HG02981 (cell line): ENCODE results near the gene TMEM91.

ENCODE experiments used
- ATAC-seq: cut with Tn5 transposase; IDR thresholded peaks from one replicate; pipeline ENCODE4 v1.9.1; 2021; ENCODE audit warnings: mild to moderate bottlenecking, moderate library complexity; ENCODE audit not compliant: unreplicated experiment

TMEM91 gene

DNA sequence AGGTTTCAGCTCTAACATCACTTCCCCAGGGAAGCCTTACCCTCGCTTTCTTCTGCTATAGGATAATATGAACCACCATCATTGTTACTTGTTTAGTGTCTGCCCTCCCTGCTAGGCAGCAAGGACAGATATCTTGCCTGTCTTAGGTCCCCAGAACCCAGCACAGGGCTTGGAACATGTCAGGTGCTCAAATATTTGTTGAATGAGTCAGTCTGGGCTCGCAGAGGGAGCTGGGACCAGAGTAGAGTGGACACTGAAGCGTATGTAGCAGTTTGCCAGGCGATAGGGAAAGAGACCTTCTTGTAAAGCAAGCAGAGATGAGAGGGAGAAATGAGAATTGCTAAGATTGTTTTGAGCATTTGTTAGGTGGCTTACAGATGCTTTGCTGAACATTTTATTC, 33.0 kb downstream of the TMEM91 start:
- ATAC-seq = no peak

- ATAC-seq = no peak
Measured at GRCh38 chr19:41410336-41411054, 34.2 kb downstream of the TMEM91 start.

- ATAC-seq = no peak
Measured at GRCh38 chr19:41411100-41411967, 35.0 kb downstream of the TMEM91 start.

- ATAC-seq = no peak
Measured at GRCh38 chr19:41411968-41412265, 35.6 kb downstream of the TMEM91 start.

- no peak for ATAC-seq
Measured at GRCh38 chr19:41412953-41413352, 36.6 kb downstream of the TMEM91 start.

DNA sequence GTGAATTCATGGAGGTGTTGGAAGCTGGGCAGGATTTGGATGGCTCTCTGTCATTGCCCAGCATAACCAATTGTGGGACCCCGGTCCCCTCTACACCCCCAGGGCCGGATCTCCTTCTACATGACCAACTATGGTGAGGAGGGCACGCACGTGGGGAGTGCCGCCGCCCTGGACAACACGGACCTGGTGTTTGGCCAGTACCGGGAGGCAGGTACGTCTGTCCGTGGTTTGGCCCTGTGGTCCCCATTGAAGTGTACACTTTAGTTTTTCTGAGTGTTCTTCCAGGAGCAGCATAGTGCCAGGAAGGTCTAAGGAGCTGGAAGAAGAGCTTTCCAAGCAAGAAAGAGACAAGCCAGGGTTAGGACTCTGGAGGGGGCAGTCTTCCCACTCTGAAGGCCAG, 37.6 kb downstream of the TMEM91 start:
- no peak for ATAC-seq

- no peak for ATAC-seq
Measured at GRCh38 chr19:41414461-41414860, 38.1 kb downstream of the TMEM91 start.

GRCh38 chr19:41415154-41415571, 38.8 kb downstream of the TMEM91 start:
- no peak for ATAC-seq

DNA sequence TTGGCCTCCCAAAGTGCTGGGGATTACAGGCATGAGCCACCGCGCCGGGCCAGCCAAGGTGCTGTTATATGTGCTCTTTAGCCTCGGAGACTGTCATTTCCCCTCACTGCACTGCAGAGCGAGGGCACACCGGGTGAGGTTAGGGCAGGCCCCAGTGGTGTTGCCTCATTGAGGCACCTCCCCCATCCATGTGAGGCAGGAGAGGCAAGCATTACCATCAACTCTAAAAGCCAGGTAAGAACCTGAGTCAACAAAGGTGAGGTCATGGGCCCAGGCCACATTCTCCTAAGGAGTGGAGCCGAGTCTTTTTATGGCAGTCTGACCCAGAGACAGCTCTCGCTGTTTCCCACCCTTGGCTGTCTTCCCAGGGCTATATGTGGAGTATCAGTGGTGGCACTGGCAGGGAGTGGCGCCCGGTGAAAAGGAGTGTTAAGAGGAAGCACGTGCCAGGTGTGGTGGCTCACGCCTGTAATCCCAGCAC, 39.9 kb downstream of the TMEM91 start:
- no peak for ATAC-seq

- no peak for ATAC-seq
Measured at GRCh38 chr19:41420101-41420880, 44.0 kb downstream of the TMEM91 start.

GRCh38 chr19:41421314-41421713, 45.0 kb downstream of the TMEM91 start:
- no peak for ATAC-seq

DNA sequence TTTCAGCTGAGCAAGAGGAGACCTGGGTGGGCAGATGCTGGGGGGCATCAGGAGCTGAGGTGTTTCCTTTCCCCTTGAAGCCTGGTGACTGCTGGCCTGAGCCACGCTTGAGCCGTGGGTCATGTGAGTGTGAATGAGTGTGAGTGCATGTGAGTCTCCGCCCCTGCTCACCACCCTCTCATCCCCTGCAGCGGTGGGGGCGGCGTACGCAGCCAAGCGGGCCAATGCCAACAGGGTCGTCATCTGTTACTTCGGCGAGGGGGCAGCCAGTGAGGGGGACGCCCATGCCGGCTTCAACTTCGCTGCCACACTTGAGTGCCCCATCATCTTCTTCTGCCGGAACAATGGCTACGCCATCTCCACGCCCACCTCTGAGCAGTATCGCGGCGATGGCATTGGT, 45.6 kb downstream of the TMEM91 start:
- ATAC-seq = no peak

DNA sequence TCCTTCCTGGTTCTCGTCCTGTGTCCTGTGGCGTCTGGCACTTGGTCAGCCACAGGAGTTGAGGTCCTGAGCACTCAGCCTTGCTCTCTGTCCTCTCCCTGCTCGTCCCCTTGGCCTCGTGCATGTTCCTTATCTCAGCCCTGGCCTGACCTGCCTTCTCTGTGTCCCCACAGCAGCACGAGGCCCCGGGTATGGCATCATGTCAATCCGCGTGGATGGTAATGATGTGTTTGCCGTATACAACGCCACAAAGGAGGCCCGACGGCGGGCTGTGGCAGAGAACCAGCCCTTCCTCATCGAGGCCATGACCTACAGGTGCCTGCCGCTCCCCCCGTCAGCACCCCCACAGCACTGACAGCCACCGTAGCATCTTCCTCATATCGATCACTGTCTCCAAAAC, 46.1 kb downstream of the TMEM91 start:
- no peak for ATAC-seq

GRCh38 chr19:41422955-41423354, 46.6 kb downstream of the TMEM91 start:
- no peak for ATAC-seq

DNA sequence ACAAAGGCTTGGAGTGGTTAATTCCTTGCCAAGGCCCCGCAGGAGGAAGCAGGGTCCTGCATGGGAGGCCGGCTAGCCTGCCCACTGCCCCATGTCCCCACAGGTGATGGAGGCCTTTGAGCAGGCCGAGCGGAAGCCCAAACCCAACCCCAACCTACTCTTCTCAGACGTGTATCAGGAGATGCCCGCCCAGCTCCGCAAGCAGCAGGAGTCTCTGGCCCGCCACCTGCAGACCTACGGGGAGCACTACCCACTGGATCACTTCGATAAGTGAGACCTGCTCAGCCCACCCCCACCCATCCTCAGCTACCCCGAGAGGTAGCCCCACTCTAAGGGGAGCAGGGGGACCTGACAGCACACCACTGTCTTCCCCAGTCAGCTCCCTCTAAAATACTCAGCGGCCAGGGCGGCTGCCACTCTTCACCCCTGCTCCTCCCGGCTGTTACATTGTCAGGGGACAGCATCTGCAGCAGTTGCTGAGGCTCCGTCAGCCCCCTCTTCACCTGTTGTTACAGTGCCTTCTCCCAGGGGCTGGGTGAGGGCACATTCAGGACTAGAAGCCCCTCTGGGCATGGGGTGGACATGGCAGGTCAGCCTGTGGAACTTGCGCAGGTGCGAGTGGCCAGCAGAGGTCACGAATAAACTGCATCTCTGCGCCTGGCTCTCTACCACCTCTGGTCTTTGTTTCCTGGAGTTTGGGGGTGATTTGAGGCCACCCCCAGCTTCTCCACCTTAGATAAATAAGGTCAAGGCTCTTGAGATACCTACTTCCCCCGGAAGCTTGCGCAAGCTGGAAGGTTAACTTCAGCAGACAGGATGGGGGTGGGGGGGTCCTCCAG, 48.2 kb downstream of the TMEM91 start:
- ATAC-seq = no peak

DNA sequence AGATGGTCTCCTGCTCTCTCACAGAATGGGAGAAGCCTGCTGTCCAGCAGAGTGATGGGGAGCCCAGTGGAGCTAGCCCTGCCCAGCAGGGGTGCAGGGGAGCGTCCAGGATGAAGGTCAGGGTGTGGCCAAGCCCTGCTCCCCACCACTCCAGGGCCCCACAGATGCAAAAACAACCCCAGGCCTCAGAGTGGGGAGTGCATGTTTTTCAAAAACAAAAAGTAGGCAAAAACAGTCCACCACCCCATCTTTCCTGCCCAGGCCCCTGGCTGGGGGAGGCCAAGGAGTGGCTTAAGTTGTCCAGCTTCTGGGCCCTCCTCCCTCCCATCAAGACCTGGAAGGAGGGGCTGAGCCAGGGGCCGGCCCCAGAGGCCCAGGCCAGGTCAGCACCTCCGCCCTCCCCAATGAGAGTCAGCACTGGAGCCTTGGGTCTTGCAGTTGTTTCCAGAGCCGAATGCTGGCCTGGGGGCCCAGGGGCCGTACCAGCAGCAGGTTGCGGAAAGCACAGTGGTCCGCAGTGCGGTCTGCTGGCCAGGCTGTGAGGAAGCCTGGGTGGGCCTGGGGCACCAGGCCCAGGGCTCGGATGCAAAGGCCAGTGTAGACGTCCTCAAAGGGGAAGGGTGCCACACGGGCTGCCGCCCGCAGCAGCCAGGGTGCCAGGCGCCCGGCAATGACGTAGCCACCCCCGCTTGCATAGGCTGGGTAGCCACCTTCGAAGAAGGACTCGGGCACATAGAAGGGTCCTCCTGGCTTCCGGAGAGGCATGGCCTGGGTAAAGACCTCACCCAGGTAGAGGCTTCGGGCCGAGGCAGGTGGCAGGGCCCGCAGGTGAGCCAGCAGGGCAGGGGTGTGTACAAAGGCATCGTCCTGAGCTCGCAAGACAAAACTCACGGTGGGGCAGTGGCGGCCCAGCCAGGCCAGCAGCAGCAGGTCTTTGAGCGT, 49.1 kb downstream of the TMEM91 start:
- no peak for ATAC-seq

DNA sequence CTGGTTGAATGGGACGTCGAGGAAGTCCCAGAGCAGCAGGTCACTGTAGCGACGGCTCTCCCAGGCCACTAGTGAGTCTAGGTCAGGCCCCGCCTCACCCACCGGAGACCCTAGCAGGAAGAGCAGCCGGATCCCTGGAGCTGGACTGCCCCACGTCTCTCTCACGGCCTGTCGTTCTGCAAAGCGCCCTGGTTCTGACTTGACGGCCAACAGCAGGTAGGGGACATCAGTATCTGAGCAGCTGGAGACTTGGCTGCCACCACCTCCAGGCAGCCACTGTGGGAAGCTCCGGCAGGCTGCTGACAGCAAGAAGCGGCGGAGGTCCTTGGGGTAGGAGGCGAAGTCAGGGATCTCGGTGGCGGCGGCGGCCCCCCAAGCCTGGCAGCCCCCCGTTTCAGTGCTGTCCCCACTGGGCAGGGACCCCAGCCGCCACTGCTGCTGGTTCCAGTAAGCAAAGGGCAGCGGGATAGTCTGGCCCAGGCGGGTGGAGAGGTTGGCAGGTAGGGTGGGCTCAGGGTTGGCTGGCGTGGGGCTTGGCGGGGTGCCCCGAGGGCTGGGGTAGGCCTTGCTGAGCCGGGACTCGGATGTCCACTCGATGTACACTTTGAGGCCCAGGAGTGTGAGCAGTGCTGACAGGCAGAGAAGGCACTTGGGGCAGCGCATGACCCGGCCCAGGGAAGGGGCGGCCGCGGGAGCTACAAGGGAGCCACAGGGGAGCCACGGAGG, 49.9 kb downstream of the TMEM91 start:
- ATAC-seq = no peak

- ATAC-seq = no peak
Measured at GRCh38 chr19:41426952-41427646, 50.8 kb downstream of the TMEM91 start, which contains the start of gene B3GNT8. TSS of gene B3GNT8 (minus strand) at chr19:41427374. CDS start at chr19:41426778, 596 bp downstream.
